ENCODE data around the gene ARF6. TPM values are rescaled to one million over a fixed set of nuclear protein-coding genes. Genes with fewer than 3 reads are reported as not detected.

ARF6 gene
- total and polyA plus RNA-seq, 9 of the 15 experiments (the other 6 are each of a cell fraction or from before 2014, with no cell fraction given), result 15.3 to 35.2 (median 24.9) TPM

- TF ChIP-seq, protein P1, sequence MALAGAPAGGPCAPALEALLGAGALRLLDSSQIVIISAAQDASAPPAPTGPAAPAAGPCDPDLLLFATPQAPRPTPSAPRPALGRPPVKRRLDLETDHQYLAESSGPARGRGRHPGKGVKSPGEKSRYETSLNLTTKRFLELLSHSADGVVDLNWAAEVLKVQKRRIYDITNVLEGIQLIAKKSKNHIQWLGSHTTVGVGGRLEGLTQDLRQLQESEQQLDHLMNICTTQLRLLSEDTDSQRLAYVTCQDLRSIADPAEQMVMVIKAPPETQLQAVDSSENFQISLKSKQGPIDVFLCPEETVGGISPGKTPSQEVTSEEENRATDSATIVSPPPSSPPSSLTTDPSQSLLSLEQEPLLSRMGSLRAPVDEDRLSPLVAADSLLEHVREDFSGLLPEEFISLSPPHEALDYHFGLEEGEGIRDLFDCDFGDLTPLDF (CRISPR knock-in tag; IDR thresholded peaks at IDR 0.05), result peak; percentile 79
- TF ChIP-seq MBD2 (IDR thresholded peaks at IDR 0.05; ENCODE audit: borderline replicate concordance, low read depth), result peak; percentile 43; the same call in 1 of the 2 replicates
- TF ChIP-seq KDM5B (IDR thresholded peaks at IDR 0.05; ENCODE audit: insufficient replicate concordance, low read depth, low read length), result peak; percentile 82
- no peak for TF ChIP-seq MTA2 (IDR thresholded peaks at IDR 0.05; ENCODE audit: low read depth)
- 0 out of 2 replicates have a peak, but pooled peaks have one; percentile 51 for TF ChIP-seq HDAC8 (tag; IDR thresholded peaks at IDR 0.05)
- peak; percentile 57 for TF ChIP-seq VEZF1 (CRISPR knock-in tag; IDR thresholded peaks at IDR 0.05)
- TF ChIP-seq TEAD2 (tag; IDR thresholded peaks at IDR 0.05), result no peak
- peak; percentile 34 for TF ChIP-seq C11orf30 (IDR thresholded peaks at IDR 0.05; ENCODE audit: low read depth)
- TF ChIP-seq THRB (CRISPR knock-in tag; conservative IDR thresholded peaks at IDR 0.05), result peak; percentile 61; the same call in 1 of the 2 replicates
- TF ChIP-seq BCOR (IDR thresholded peaks at IDR 0.05), result peak; percentile 3; the same call in 1 of the 2 replicates
- TF ChIP-seq, protein P2, sequence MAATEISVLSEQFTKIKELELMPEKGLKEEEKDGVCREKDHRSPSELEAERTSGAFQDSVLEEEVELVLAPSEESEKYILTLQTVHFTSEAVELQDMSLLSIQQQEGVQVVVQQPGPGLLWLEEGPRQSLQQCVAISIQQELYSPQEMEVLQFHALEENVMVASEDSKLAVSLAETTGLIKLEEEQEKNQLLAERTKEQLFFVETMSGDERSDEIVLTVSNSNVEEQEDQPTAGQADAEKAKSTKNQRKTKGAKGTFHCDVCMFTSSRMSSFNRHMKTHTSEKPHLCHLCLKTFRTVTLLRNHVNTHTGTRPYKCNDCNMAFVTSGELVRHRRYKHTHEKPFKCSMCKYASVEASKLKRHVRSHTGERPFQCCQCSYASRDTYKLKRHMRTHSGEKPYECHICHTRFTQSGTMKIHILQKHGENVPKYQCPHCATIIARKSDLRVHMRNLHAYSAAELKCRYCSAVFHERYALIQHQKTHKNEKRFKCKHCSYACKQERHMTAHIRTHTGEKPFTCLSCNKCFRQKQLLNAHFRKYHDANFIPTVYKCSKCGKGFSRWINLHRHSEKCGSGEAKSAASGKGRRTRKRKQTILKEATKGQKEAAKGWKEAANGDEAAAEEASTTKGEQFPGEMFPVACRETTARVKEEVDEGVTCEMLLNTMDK (IDR thresholded peaks at IDR 0.05; ENCODE audit: borderline replicate concordance, insufficient read depth, low read depth, low read length, poor library complexity, severe bottlenecking), result peak; percentile 25
- no peak for TF ChIP-seq STAT6 (CRISPR knock-in tag; IDR thresholded peaks at IDR 0.05)
These were observed at the start of gene ARF6 (continued) for GRCh38 chr14:49892636-49893308.

All from K562 (cell line).